Measurements from ENCODE around the gene MRPL20. TPM values are rescaled to one million over a fixed set of nuclear protein-coding genes. Genes with fewer than 3 reads are reported as not detected.
"Not testable (repeated sequence)": the region's sequence is repeated elsewhere in the genome, so short reads cannot be mapped to it uniquely, and the experiment has no call there.

Gene MRPL20
- total RNA-seq, 1 donor from 2014 or later: 54.6 TPM

- FAIRE-seq (no peak), DNase-seq (ENCODE audit: low spot score in 2 of 2) (peak; percentile 52 to 68)
Measured at GRCh38 chr1:1427106-1427819, 20.2 kb upstream of the MRPL20 start.

- DNase-seq (ENCODE audit: low spot score in 2 of 2): peak; percentile 27 to 80
- no peak for FAIRE-seq
Measured at GRCh38 chr1:1426496-1427105, 19.5 kb upstream of the MRPL20 start.

GRCh38 chr1:1425753-1426495, 18.8 kb upstream of the MRPL20 start:
- peak; percentile 57 to 81 for DNase-seq (ENCODE audit: low spot score in 2 of 2)
- FAIRE-seq: no peak

- FAIRE-seq (no peak), DNase-seq (ENCODE audit: low spot score in 2 of 2) (no peak)
Measured at GRCh38 chr1:1425426-1425752, 18.3 kb upstream of the MRPL20 start.

- FAIRE-seq (no peak), DNase-seq (ENCODE audit: low spot score in 2 of 2) (no peak)
Measured at GRCh38 chr1:1424707-1425106, 17.6 kb upstream of the MRPL20 start.

- DNase-seq (ENCODE audit: low spot score in 2 of 2): no peak
- no peak for FAIRE-seq
Measured at GRCh38 chr1:1423245-1423597, 16.1 kb upstream of the MRPL20 start.

GRCh38 chr1:1422465-1423244, 15.6 kb upstream of the MRPL20 start:
- DNase-seq (ENCODE audit: low spot score in 2 of 2) (no peak), FAIRE-seq (no peak)

GRCh38 chr1:1421907-1422464, 14.9 kb upstream of the MRPL20 start:
- FAIRE-seq: no peak
- no peak for DNase-seq (ENCODE audit: low spot score in 2 of 2)

- FAIRE-seq (no peak), DNase-seq (ENCODE audit: low spot score in 2 of 2) (peak; percentile 26 to 61)
Measured at GRCh38 chr1:1421147-1421906, 14.2 kb upstream of the MRPL20 start, which contains the start of gene ANKRD65. TSS of gene ANKRD65 (minus strand) at chr1:1421276. CDS start at chr1:1421005, 271 bp downstream.

- FAIRE-seq (no peak), DNase-seq (ENCODE audit: low spot score in 2 of 2) (peak in 1 of 2 donors; percentile 35)
Measured at GRCh38 chr1:1420654-1421141, 13.6 kb upstream of the MRPL20 start.

- DNase-seq (ENCODE audit: low spot score in 2 of 2) (peak; percentile 73), FAIRE-seq (no peak)
Measured at GRCh38 chr1:1419813-1420653, 12.9 kb upstream of the MRPL20 start.

GRCh38 chr1:1419363-1419812, 12.3 kb upstream of the MRPL20 start:
- no peak for DNase-seq (ENCODE audit: low spot score in 2 of 2)
- no peak for FAIRE-seq

- FAIRE-seq (no peak), DNase-seq (ENCODE audit: low spot score in 2 of 2) (no peak)
Measured at GRCh38 chr1:1418464-1419362, 11.6 kb upstream of the MRPL20 start.

- FAIRE-seq; DNase-seq (ENCODE audit: low spot score in 2 of 2): not testable (repeated sequence)
Measured at GRCh38 chr1:1417825-1418463, 10.9 kb upstream of the MRPL20 start.

GRCh38 chr1:1417396-1417795, 10.3 kb upstream of the MRPL20 start:
- not testable (repeated sequence) for DNase-seq (ENCODE audit: low spot score in 2 of 2); FAIRE-seq

- FAIRE-seq (no peak), DNase-seq (ENCODE audit: low spot score in 2 of 2) (no peak)
Measured at GRCh38 chr1:1415751-1416150, 8.7 kb upstream of the MRPL20 start.

GRCh38 chr1:1412311-1412902, 5.3 kb upstream of the MRPL20 start:
- FAIRE-seq; DNase-seq (ENCODE audit: low spot score in 2 of 2): not testable (repeated sequence)
